ENCODE data around the gene SPATA33.

SPATA33 gene

DNA sequence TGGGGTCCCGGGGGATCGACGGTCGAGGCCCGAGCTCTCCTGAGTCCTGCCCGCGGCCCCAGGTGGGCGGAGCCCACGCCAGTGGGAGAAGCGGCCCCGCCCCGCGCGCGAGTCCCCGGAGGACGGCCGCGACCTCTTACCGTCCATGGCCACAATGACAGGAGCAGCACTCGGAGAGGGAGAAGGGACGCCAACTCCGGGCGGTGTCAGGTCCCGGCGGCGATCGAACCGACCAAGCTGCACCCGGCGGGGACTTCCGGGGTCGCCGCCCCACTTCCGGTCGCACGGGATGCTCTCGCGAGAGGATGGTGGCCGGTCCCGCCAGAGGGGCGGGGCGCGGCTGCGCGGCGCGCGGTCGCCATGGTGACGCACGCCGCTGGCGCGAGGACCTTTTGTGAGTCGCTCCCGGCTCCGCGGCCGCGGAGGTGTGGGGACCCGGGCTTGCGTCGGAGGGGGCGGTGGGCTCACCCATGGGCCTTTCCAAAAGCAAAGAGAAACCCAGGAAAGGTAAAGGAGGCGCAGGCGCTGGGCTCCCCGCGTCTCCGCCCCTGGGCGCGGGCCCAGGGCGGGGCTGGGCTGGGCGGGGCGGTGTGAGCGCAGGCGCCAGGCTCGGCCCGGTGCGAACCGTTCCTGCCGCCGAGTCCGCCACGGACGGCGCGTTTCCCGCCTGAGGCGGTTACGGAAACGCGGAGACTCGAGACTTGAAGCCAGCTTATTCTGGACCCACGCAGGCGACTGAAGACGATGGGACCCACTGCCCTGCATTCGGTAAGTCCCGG, at the start of gene SPATA33, which contains the start of gene CHMP1A:
Gene SPATA33, plus strand, starts transcription at position 395 of the 779 bp plus-strand sequence. Its CDS starts 76 bp downstream, at position 471.
Gene CHMP1A, minus strand, starts transcription at position 267 of the 779 bp plus-strand sequence. Its CDS starts 120 bp downstream, at position 147.
- DNase-seq (ENCODE audit: low spot score): peak; percentile 99

- no peak for DNase-seq (ENCODE audit: low spot score)
Measured at GRCh38 chr16:89607937-89608740, 49.5 kb upstream of the SPATA33 start.

DNA sequence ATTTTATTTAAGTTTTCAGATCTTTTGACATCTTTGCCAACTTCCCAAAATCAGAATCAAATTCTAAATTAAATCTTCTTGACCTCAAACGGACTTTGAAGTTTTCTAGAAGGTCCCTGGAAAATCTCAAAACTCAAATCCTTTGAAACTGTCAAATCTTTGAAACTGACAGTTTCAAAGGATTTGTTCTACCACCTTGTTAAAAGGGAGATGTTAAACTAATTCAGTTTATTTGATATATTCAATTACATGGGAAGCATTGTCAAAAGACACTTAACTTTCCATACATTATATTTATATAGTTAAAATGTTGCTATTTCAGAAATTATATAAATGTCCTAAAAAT, 47.6 kb upstream of the SPATA33 start:
- no peak for DNase-seq (ENCODE audit: low spot score)

GRCh38 chr16:89612415-89613166, 45.0 kb upstream of the SPATA33 start:
- no peak for DNase-seq (ENCODE audit: low spot score)

DNA sequence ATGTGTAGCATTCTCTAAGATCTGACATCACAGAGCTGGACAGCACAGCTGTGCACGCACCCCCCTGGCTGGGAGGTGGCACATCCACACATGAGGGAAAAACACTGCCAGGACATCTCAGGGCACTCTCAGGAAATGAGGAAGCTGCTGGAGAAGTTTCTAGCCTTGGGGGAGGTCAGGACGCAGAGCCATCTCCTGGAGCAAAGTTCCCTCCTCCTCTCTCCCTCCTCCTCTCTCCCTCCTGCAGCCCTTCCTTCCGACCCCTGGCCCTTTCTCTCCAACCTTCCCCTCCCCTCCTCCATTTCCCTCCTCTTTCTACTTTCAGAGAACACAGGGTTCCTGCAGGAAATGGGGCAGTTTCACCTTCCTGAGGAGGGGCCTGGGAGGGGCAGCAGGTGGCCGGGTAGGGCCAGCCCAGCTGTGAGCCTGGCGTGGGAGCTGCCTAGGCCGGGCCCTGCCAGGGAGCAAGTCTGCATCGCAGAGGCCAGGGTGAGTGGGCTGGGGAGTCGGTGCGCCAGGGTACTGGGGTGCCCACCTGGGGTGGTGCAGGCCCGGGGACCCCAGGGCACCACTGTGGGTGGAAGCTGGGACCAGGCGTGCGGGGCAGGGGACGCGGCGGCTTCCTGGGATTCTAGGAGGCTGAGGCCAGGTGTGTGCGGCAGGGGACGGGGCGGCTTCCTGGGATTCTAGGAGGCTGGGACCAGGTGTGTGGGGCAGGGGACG, 44.2 kb upstream of the SPATA33 start, which contains the start of gene DPEP1:
Gene DPEP1, plus strand, starts transcription at position 412 of the 723 bp plus-strand sequence. CDS start 16,769 bp downstream, outside the sequence.
- no peak for DNase-seq (ENCODE audit: low spot score)

GRCh38 chr16:89613954-89614459, 43.6 kb upstream of the SPATA33 start:
- DNase-seq (ENCODE audit: low spot score): no peak

GRCh38 chr16:89615176-89615575, 42.5 kb upstream of the SPATA33 start:
- no peak for DNase-seq (ENCODE audit: low spot score)

DNA sequence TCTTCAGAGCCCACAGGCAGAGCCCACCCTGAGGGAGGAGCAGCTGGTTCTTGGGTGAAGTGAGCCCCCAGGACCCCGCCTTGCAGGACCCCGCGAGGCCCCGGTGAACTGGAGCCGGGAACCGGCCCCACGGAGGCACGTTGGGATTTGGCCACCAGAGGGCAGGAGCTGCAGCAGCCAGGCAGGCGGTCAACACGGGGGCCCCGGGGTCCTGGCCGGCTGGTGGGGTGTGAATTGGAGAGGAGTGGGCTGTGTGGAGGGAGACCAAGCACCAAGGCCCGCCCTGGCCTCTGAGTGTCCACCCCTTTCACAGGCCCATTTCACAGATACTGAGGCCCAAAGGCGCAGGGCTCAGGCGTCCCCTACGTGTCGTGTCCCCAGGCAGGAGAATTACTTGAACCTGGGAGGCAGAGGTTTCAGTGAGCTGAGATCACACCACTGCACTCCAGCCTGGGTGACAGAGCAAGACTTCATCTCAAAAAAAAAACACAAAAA, 42.0 kb upstream of the SPATA33 start:
- DNase-seq (ENCODE audit: low spot score): peak; percentile 60

DNA sequence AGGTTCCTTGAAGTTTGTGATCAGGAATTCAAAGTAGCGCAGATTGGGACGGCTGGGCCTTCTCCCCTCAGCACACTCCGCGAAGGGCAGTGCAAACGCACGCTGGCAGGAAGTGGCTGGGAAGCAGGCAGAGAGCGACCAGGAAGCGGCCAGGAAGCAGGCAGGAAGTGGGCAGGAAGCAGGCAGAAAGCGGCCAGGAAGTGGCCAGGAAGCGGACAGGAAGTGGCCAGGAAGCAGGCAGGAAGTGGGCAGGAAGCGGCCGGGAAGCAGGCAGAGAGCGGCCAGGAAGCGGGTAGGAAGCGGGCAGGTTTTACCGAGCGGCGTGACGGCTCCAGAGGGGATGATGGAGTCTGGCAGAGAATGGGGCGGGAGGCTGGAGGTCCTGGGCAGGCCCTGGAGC, 41.0 kb upstream of the SPATA33 start:
- DNase-seq (ENCODE audit: low spot score): no peak

GRCh38 chr16:89617036-89617435, 40.6 kb upstream of the SPATA33 start:
- DNase-seq (ENCODE audit: low spot score): no peak

DNA sequence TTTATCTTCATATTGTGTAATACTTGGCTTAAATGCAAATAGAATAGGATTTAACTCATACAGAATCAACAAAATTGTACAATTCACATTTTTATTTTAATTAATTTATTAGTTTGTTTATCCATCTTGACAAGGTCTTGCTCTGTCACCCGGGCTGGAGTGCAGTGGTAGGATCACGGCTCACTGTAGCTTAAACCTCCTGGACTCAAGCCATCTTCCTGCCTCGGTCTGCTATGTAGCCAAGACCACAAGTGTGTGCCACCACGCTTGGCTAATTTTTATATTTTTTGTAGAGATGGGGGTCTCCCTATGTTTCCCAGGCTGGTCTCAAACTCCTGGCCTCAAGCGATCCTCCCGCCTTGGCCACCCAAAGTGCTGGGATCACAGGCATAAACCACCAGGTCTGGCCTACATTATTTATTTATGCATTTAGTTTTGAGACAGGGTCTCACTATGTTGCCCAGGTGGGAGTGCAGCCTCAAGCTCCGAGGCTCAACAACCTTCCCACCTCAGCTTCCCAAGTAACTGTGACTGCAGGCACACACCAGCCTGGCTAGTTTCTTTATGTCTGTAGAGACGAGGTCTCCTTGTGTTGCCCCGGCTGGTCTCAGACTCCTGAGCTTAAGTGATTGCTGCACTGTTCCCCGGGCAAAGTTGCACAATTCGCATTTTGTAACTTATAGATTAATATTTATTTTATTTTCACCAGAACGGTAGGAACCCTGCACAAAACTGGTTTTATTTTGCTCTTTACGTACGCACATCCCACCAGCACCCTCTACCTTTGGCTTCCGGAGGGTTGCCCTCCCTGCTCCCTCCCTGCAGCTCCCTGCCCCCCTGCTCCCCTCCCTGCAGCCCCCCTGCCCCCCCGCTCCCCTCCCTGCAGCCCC, 39.3 kb upstream of the SPATA33 start:
- no peak for DNase-seq (ENCODE audit: low spot score)

DNA sequence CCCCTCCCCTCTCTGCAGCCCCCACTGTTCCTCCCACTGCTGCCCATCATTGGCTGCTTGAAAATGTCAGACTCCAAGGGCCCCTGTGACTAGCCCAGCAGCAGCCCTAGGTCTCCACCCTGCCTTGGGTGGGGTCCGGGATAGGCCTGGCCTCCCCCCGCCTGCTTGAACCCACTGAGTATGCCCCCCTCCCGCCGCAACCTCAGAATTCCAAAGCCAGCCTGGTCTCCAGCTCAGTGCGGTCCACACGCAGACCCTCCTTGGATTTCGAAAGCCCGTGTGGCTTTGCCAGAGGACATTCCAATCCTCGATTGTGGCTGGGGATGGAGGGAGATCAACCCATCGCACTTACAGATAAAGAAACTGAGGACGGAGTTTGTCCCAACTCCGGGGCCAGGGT, 37.8 kb upstream of the SPATA33 start:
- DNase-seq (ENCODE audit: low spot score): peak; percentile 54

DNA sequence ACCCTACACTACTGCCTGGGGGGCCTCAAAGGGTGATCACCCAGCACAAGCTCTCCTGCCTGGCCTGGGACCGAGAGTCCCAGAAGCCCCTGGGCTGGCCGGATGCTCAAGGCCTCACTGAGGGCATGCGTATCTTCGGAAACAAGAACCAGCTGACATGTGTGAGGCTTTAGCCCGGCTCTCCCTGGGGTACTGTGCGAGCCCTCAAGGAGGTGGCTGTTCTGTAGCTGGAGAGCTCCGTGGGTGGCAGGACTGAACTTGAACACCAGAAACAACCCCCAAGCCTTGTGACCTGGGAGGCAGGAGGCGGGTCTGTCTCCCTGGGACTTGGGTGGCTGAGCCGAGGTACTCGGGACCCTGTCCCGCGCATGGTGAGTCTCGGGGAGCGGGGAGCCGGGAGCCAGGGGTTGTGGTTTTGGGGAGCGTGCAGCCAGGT, 37.2 kb upstream of the SPATA33 start:
- DNase-seq (ENCODE audit: low spot score): no peak

DNA sequence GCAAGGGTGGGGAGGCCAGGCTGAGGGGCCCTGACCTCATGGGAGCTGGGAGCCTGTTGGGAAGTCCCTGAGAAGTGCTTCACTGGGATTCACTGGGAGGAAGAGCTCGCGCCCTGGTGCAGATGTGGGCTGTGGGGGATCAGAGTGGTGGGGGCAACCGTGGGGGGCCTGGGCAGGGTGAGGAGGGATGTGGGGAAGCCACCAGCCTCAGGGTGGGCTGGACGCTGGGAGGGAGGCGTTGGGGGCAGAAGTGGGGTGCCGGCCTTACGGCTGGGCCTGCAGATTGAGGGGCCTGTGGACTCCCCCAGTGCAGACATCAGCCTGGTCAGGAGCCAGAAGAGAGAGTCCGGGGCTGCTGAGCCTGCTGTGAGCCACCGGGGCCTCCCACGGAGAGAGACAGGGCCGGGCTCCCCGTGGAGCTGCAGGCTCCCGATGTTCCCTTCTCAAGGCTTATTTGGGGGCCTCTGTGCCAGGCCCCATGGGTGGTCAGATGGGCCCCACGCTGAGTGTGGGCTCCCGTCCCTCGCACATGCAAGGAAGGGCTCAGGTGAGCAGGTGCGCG, 36.4 kb upstream of the SPATA33 start:
- no peak for DNase-seq (ENCODE audit: low spot score)

DNA sequence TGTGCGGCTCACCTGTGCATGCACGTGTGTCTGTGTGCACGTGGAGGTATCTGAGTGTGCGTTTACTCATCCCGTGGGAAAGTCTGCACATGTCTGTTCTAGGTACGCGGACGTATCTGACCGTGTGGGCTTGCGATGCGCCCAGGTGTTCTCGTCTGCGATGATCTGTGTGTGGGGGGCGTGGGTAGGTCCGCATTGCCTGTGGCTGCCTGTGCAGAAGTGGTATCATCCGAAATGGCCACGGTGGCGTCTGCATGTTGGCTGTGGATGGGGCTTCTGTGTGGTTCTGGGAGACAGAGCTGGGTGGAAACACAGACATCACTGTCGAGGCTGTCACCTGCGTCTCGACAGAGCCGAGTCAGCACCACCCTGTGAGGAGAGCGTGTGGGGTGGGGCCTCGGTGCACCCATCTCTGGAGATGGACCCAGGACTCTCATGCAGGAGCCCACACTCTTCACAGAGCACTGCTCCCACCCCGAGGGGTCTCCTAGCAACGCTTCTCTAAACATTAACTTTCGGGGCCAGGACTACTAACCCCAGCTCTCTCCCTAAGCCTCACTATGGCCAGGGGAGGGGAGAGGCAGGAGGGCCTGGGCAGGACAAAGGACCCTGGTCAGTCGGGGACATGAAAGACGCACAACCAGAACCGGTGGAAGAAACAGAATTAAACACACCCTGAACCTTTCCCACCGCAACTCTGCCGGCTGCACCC, 35.8 kb upstream of the SPATA33 start:
- no peak for DNase-seq (ENCODE audit: low spot score)

GRCh38 chr16:89623511-89624261, 34.0 kb upstream of the SPATA33 start:
- no peak for DNase-seq (ENCODE audit: low spot score)

- no peak for DNase-seq (ENCODE audit: low spot score)
Measured at GRCh38 chr16:89624777-89625761, 32.6 kb upstream of the SPATA33 start.
